Progenitor cell of endocrine pancreas (in vitro differentiated cells): ENCODE data around the gene ATP2A3. TPM values are rescaled to one million over a fixed set of nuclear protein-coding genes. Genes with fewer than 3 reads are reported as not detected.

Source experiments
- DNase-seq: peaks from one replicate; pipeline ENCODE4 v3.0.0; 2021; ENCODE audit warnings: low spot score; ENCODE audit not compliant: unreplicated experiment
- H3K27ac Mint-ChIP-seq: 2 replicates; pipeline ENCODE4 v1.8.0; 2021; ENCODE audit warnings: mild to moderate bottlenecking, moderate library complexity, mixed read lengths
- H3K27me3 Mint-ChIP-seq: 2 replicates; pipeline ENCODE4 v1.8.0; 2021; ENCODE audit warnings: mixed read lengths
- H3K36me3 Mint-ChIP-seq: 2 replicates; pipeline ENCODE4 v1.8.0; 2022; ENCODE audit warnings: mixed read lengths; ENCODE audit not compliant: insufficient read depth
- H3K4me1 Mint-ChIP-seq: 2 replicates; pipeline ENCODE4 v1.8.0; 2021; ENCODE audit warnings: low read depth, mixed read lengths
- H3K4me3 Mint-ChIP-seq: 2 replicates; pipeline ENCODE4 v1.8.0; 2021; ENCODE audit warnings: low read depth, mild to moderate bottlenecking, moderate library complexity, mixed read lengths
- H3K9me3 Mint-ChIP-seq: 2 replicates; pipeline ENCODE4 v1.8.0; 2021; ENCODE audit warnings: low read depth, mixed read lengths
- total RNA-seq: library from RNA; stranded (reverse); gene quantifications from 2 replicates; pipeline ENCODE4 v1.2.1, GENCODE V29; 2021
- TF ChIP-seq, protein P1 (sequence below): fragments of 200-600 bp; sonication (generic); IDR thresholded peaks from one replicate; pipeline ENCODE4 v1.5.0; 2021; ENCODE audit warnings: antibody characterized with exemption, mild to moderate bottlenecking; ENCODE audit not compliant: unreplicated experiment

ATP2A3 gene
- total RNA-seq, 1 donor from 2014 or later = 59.2 TPM

GRCh38 chr17:3974138-3974687 is 10.0 kb upstream of the ATP2A3 start:
- Mint-ChIP-seq H3K27ac (no peak overlapping the region), H3K9me3 (peaks cover 11% of the 10 kb centered on the region), H3K27me3 (peaks cover 9% of the 10 kb centered on the region), H3K4me3 (no peak overlapping the region), H3K4me1 (peaks cover 1% of the 10 kb centered on the region), H3K36me3 (peaks cover 3% of the 10 kb centered on the region)
- DNase-seq = no peak
- TF ChIP-seq, protein P1, sequence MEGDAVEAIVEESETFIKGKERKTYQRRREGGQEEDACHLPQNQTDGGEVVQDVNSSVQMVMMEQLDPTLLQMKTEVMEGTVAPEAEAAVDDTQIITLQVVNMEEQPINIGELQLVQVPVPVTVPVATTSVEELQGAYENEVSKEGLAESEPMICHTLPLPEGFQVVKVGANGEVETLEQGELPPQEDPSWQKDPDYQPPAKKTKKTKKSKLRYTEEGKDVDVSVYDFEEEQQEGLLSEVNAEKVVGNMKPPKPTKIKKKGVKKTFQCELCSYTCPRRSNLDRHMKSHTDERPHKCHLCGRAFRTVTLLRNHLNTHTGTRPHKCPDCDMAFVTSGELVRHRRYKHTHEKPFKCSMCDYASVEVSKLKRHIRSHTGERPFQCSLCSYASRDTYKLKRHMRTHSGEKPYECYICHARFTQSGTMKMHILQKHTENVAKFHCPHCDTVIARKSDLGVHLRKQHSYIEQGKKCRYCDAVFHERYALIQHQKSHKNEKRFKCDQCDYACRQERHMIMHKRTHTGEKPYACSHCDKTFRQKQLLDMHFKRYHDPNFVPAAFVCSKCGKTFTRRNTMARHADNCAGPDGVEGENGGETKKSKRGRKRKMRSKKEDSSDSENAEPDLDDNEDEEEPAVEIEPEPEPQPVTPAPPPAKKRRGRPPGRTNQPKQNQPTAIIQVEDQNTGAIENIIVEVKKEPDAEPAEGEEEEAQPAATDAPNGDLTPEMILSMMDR = no peak

- peaks cover 9% of the 10 kb centered on the region for H3K9me3 Mint-ChIP-seq
Measured at GRCh38 chr17:3973495-3974137, 9.4 kb upstream of the ATP2A3 start.

DNA sequence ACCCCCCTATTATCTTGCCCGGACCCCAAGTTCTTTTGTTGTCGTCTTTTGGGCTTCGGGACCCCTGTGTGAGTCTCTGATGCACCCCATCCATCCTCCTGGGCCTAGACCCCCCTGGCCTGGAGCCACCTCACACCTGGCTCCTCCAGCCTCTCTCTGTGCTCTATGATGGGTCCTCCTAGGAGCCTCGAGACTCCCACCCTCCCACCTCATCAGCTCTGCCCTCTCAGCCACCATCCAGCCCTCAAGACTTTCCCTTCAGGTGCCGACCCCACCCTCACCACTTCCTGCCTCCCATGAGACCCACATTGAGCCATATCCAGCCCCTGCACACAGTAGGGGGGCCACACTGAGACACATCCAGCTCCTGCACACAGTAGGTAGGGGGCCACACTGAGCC is 8.7 kb upstream of the ATP2A3 start:
- Mint-ChIP-seq H3K27me3 (peaks cover 15% of the 10 kb centered on the region), H3K4me1 (peaks cover 1% of the 10 kb centered on the region), H3K9me3 (peaks cover 8% of the 10 kb centered on the region), H3K4me3 (no peak overlapping the region), H3K27ac (peak overlapping the region; percentile 5), H3K36me3 (peaks cover 3% of the 10 kb centered on the region)
- TF ChIP-seq, protein P1 = no peak
- DNase-seq = no peak

More at GRCh38 chr17:3973495-3974137, 9.4 kb upstream of the ATP2A3 start:
- Mint-ChIP-seq H3K4me1 (peaks cover 1% of the 10 kb centered on the region), H3K36me3 (peaks cover 3% of the 10 kb centered on the region), H3K27me3 (peaks cover 14% of the 10 kb centered on the region), H3K27ac (no peak overlapping the region), H3K4me3 (no peak overlapping the region)
- TF ChIP-seq, protein P1 = no peak
- DNase-seq = no peak

- H3K36me3 Mint-ChIP-seq = peaks cover 3% of the 10 kb centered on the region
- H3K27me3 Mint-ChIP-seq = peaks cover 17% of the 10 kb centered on the region
- TF ChIP-seq, protein P1 = no peak
- peaks cover 1% of the 10 kb centered on the region for H3K4me1 Mint-ChIP-seq
- H3K4me3 Mint-ChIP-seq = no peak overlapping the region
- no peak for DNase-seq
- H3K9me3 Mint-ChIP-seq = peaks cover 8% of the 10 kb centered on the region
- H3K27ac Mint-ChIP-seq = peak overlapping the region; percentile 5
Measured at GRCh38 chr17:3972281-3972731, 8.1 kb upstream of the ATP2A3 start.

- Mint-ChIP-seq H3K27me3 (peaks cover 26% of the 10 kb centered on the region), H3K9me3 (peaks cover 8% of the 10 kb centered on the region), H3K36me3 (peaks cover 3% of the 10 kb centered on the region), H3K4me3 (no peak overlapping the region), H3K4me1 (peaks cover 1% of the 10 kb centered on the region), H3K27ac (no peak overlapping the region)
- TF ChIP-seq, protein P1 = no peak
- DNase-seq = no peak
Measured at GRCh38 chr17:3970668-3971067, 6.4 kb upstream of the ATP2A3 start.
